DOHH2 (cell line): ENCODE data around the gene MAP2K5.

Source experiments
- H3F3A ChIP-seq: fragments of 200-600 bp; sonication (generic), shearing (Covaris generic); 2 replicates; pipeline ENCODE4 v1.6.0; 2016; ENCODE audit warnings: antibody characterized with exemption, mild to moderate bottlenecking; ENCODE audit not compliant: control insufficient read depth, insufficient read depth
- H3K27ac ChIP-seq: fragments of 200-600 bp; sonication (generic); 2 replicates; pipeline ENCODE4 v1.5.1; 2014; ENCODE audit warnings: low read depth, mild to moderate bottlenecking, low read length, moderate library complexity
- H3K27me3 ChIP-seq: fragments of 200-600 bp; sonication (generic); 2 replicates; pipeline ENCODE4 v1.6.1; 2014; ENCODE audit warnings: mild to moderate bottlenecking, low read length, mixed read lengths; ENCODE audit not compliant: control insufficient read depth
- H3K36me3 ChIP-seq: fragments of 200-600 bp; sonication (generic); 2 replicates; pipeline ENCODE4 v1.6.1; 2014; ENCODE audit warnings: mild to moderate bottlenecking, low read length, moderate library complexity, mixed read lengths; ENCODE audit not compliant: control insufficient read depth
- H3K4me1 ChIP-seq: fragments of 200-600 bp; sonication (generic); 2 replicates; pipeline ENCODE4 v1.6.1; 2014; ENCODE audit warnings: mild to moderate bottlenecking, low read length, mixed read lengths; ENCODE audit not compliant: control insufficient read depth
- H3K4me2 ChIP-seq: fragments of 200-600 bp; sonication (generic); 2 replicates; pipeline ENCODE4 v1.6.0; 2014; ENCODE audit warnings: mild to moderate bottlenecking, low read length, moderate library complexity
- H3K4me3 ChIP-seq: fragments of 200-600 bp; sonication (generic); 2 replicates; pipeline ENCODE4 v1.5.1; 2014; ENCODE audit warnings: mild to moderate bottlenecking, low read length, mixed read lengths
- H3K79me2 ChIP-seq: fragments of 200-600 bp; sonication (generic); 2 replicates; pipeline ENCODE4 v1.6.1; 2014; ENCODE audit warnings: mild to moderate bottlenecking, low read length, mixed read lengths; ENCODE audit not compliant: control insufficient read depth
- H3K9me2 ChIP-seq: fragments of 200-600 bp; sonication (generic); replicated peaks from 2 replicates; pipeline ENCODE4 v1.6.1; 2014; ENCODE audit warnings: mild to moderate bottlenecking, low read length, mixed read lengths; ENCODE audit not compliant: control insufficient read depth
- H3K9me3 ChIP-seq: fragments of 200-600 bp; sonication (generic); 2 replicates; pipeline ENCODE4 v1.6.1; 2014; ENCODE audit warnings: antibody characterized with exemption, low read length, mixed read lengths; ENCODE audit not compliant: control insufficient read depth, insufficient read depth
- H4K20me1 ChIP-seq: fragments of 200-600 bp; sonication (generic); 2 replicates; pipeline ENCODE4 v1.6.0; 2014; ENCODE audit warnings: low read depth, mild to moderate bottlenecking, antibody characterized with exemption, low read length, moderate library complexity; ENCODE audit not compliant: control insufficient read depth, insufficient read depth
- EZH2phosphoT487 ChIP-seq: fragments of 200-600 bp; sonication (generic); IDR thresholded peaks from 2 replicates; pipeline ENCODE4 v1.6.1; 2017; ENCODE audit warnings: borderline replicate concordance, mild to moderate bottlenecking, antibody characterized with exemption, low read length, moderate library complexity, mixed read lengths
- TF ChIP-seq, protein P1 (sequence below): fragments of 200-600 bp; sonication (generic); IDR thresholded peaks from one replicate; pipeline ENCODE4 v1.5.1; 2014; ENCODE audit warnings: antibody characterized with exemption, mild to moderate bottlenecking, low read depth, low read length; ENCODE audit not compliant: poor library complexity, severe bottlenecking

The MAP2K5 gene

DNA sequence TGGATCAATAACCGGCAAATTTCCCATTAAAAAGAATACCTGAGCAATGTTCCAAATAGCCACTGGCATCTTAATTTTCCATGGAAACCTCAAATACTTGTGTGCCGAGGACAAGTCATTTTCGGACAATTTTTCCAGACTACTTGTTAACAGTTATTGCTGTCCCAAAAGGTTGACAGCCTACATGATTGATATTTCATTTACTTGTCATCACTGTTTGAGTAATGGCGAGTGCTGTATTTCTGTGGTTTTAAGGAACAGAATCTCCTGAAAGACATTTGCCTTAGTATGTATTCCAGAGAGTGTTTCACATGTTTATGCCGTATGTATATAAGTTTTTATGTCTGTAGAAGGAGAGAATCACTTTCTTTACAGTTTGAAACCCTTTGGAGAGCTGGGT, 36.7 kb downstream of the MAP2K5 start:
- H3K27me3 ChIP-seq, result no peaks in the 10 kb centered on the region
- no peaks in the 10 kb centered on the region for H4K20me1 ChIP-seq
- H3K9me2 ChIP-seq, result no peaks in the 10 kb centered on the region
- H3K27ac ChIP-seq, result no peak overlapping the region
- H3F3A ChIP-seq, result no peaks in the 10 kb centered on the region
- H3K4me3 ChIP-seq, result no peak overlapping the region
- no peak overlapping the region for H3K4me2 ChIP-seq
- no peaks in the 10 kb centered on the region for H3K9me3 ChIP-seq
- H3K36me3 ChIP-seq, result no peaks in the 10 kb centered on the region
- TF ChIP-seq EZH2phosphoT487, result no peak
- TF ChIP-seq, protein P1, sequence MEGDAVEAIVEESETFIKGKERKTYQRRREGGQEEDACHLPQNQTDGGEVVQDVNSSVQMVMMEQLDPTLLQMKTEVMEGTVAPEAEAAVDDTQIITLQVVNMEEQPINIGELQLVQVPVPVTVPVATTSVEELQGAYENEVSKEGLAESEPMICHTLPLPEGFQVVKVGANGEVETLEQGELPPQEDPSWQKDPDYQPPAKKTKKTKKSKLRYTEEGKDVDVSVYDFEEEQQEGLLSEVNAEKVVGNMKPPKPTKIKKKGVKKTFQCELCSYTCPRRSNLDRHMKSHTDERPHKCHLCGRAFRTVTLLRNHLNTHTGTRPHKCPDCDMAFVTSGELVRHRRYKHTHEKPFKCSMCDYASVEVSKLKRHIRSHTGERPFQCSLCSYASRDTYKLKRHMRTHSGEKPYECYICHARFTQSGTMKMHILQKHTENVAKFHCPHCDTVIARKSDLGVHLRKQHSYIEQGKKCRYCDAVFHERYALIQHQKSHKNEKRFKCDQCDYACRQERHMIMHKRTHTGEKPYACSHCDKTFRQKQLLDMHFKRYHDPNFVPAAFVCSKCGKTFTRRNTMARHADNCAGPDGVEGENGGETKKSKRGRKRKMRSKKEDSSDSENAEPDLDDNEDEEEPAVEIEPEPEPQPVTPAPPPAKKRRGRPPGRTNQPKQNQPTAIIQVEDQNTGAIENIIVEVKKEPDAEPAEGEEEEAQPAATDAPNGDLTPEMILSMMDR, result no peak
- no peaks in the 10 kb centered on the region for H3K79me2 ChIP-seq
- peaks cover 20% of the 10 kb centered on the region for H3K4me1 ChIP-seq

DNA sequence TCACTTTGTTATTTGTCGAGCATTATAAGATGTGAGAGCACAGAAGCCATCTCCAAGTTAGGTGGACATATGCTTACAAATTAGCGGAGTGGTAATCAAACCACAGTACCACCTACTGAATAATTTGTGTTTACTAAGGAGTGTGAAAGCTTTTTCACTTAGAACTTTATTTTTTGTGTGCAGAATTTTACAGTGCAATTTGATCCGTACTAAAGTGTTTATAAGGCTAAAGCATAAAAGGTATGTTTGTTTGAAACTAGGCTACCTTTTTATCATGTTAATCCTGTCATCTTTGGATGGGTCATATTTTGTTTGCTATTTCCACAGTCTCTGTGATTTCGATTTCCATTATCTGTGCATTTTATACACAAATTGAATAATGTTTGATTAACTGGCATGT, 37.5 kb downstream of the MAP2K5 start:
- no peaks in the 10 kb centered on the region for H4K20me1 ChIP-seq
- H3K27ac ChIP-seq, result no peak overlapping the region
- TF ChIP-seq EZH2phosphoT487, result no peak
- TF ChIP-seq, protein P1, result no peak
- H3K4me3 ChIP-seq, result no peak overlapping the region
- H3K27me3 ChIP-seq, result no peaks in the 10 kb centered on the region
- no peak overlapping the region for H3K4me2 ChIP-seq
- no peaks in the 10 kb centered on the region for H3K9me2 ChIP-seq
- peaks cover 21% of the 10 kb centered on the region for H3K4me1 ChIP-seq
- H3F3A ChIP-seq, result no peaks in the 10 kb centered on the region
- no peaks in the 10 kb centered on the region for H3K9me3 ChIP-seq
- H3K79me2 ChIP-seq, result no peaks in the 10 kb centered on the region
- no peaks in the 10 kb centered on the region for H3K36me3 ChIP-seq

DNA sequence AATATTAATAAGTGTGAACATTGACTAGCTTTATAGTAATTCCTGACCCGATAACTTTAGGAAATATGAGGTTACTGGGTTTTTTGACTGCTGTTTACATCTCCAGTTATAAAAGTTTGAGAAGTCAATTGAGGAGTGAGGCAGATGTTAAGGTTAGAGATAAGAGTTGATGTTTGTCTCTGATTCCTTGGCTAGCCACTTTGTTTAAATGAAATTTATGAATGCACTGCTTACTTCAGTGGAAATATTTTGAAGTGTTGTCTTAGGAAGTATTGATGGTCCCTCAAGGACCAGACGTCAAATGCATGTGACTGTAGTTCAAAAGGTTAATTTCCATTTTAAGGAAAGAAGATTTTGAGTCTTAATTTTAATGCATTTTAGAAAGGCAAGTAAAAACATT, 41.7 kb downstream of the MAP2K5 start:
- H3K27me3 ChIP-seq, result no peaks in the 10 kb centered on the region

More for the DNA sequence above, 41.7 kb downstream of the MAP2K5 start:
- H3K4me1 ChIP-seq, result peaks cover 21% of the 10 kb centered on the region
- H3K9me3 ChIP-seq, result no peaks in the 10 kb centered on the region
- H3K4me3 ChIP-seq, result no peak overlapping the region
- TF ChIP-seq, protein P1, result no peak
- no peaks in the 10 kb centered on the region for H3K9me2 ChIP-seq
- H3K27ac ChIP-seq, result no peak overlapping the region
- H3K79me2 ChIP-seq, result no peaks in the 10 kb centered on the region
- no peaks in the 10 kb centered on the region for H4K20me1 ChIP-seq
- no peaks in the 10 kb centered on the region for H3K36me3 ChIP-seq
- no peak overlapping the region for H3K4me2 ChIP-seq
- no peaks in the 10 kb centered on the region for H3F3A ChIP-seq
